PC-9 (cell line): ENCODE data around the gene RANGAP1. TPM values are rescaled to one million over a fixed set of nuclear protein-coding genes. Genes with fewer than 3 reads are reported as not detected.

Source experiments
- BruUV-seq: library from RNA; stranded (reverse); fragments of 400-500 nt; replicated peaks from 2 replicates; lab custom pipeline; 2021; lab: Mats Ljungman, UMichigan
- CTCF ChIA-PET: fragments of 300-600 bp; sonication (Branson Sonifier 250); formaldehyde crosslinking; loops from one replicate; lab custom pipeline; 2022; ENCODE audit warnings: antibody characterized with exemption; lab: Charles Lee
- POLR2A ChIA-PET: fragments of 300-600 bp; sonication (Branson Sonifier 250); formaldehyde crosslinking; loops from one replicate; lab custom pipeline; 2022; ENCODE audit warnings: antibody characterized with exemption; ENCODE audit not compliant: unreplicated experiment; lab: Charles Lee
- DNase-seq, 2 experiments: peaks; one replicate each; pipeline versions ENCODE4 v3.0.0 to v3.0.0-alpha.2; 2015 to 2022; ENCODE audit warnings: mixed read lengths in 1 of 2
- H2AFZ ChIP-seq: fragments of 200-600 bp; sonication (generic); 2 replicates; pipeline ENCODE4 v1.8.1; 2017; ENCODE audit warnings: antibody characterized with exemption
- H3F3A ChIP-seq: fragments of 200-600 bp; sonication (generic); 2 replicates; pipeline ENCODE4 v1.8.1; 2017; ENCODE audit warnings: antibody characterized with exemption, mild to moderate bottlenecking, low read depth; ENCODE audit not compliant: insufficient read depth
- H3K27ac ChIP-seq: fragments of 200-600 bp; sonication (generic); 2 replicates; pipeline ENCODE4 v1.6.1; 2016; ENCODE audit warnings: mixed run types
- H3K27me3 ChIP-seq: fragments of 200-600 bp; sonication (generic); 2 replicates; pipeline ENCODE4 v1.6.1; 2016; ENCODE audit warnings: low read depth, mixed run types; ENCODE audit not compliant: insufficient read depth
- H3K36me3 ChIP-seq: fragments of 200-600 bp; sonication (generic); 2 replicates; pipeline ENCODE4 v1.6.1; 2016; ENCODE audit warnings: low read depth, mixed run types
- H3K4me1 ChIP-seq: fragments of 200-600 bp; sonication (generic); replicated peaks from 2 replicates; pipeline ENCODE4 v1.6.1; 2016; ENCODE audit warnings: mixed run types; ENCODE audit not compliant: insufficient read depth
- H3K4me2 ChIP-seq: fragments of 200-600 bp; sonication (generic); 2 replicates; pipeline ENCODE4 v1.6.1; 2017; ENCODE audit warnings: mixed run types
- H3K4me3 ChIP-seq: fragments of 200-600 bp; sonication (generic); 2 replicates; pipeline ENCODE4 v1.6.1; 2016; ENCODE audit warnings: mixed run types
- H3K79me2 ChIP-seq: fragments of 200-600 bp; sonication (generic); 2 replicates; pipeline ENCODE4 v1.6.1; 2017; ENCODE audit warnings: low read depth, mixed run types
- H3K9me2 ChIP-seq: fragments of 200-600 bp; sonication (generic); 2 replicates; pipeline ENCODE4 v1.8.1; 2017; ENCODE audit warnings: mild to moderate bottlenecking; ENCODE audit not compliant: insufficient read depth
- H3K9me3 ChIP-seq: fragments of 200-600 bp; sonication (generic); 2 replicates; pipeline ENCODE4 v1.8.1; 2016; ENCODE audit warnings: low read depth; ENCODE audit not compliant: insufficient read depth
- H4K20me1 ChIP-seq: fragments of 200-600 bp; sonication (generic); 2 replicates; pipeline ENCODE4 v1.8.1; 2017; ENCODE audit not compliant: insufficient read depth
- EZH2 ChIP-seq: fragments of 200-600 bp; sonication (generic); IDR thresholded peaks from 2 replicates; pipeline ENCODE4 v1.8.0; 2017; ENCODE audit warnings: antibody characterized with exemption, low read depth
- intact Hi-C: fragments of 100-400 bp; cut with micrococcal nuclease; formaldehyde crosslinking; loops from one replicate; pipeline ENCODE4 v1.10.0; 2022; ENCODE audit not compliant: unreplicated experiment
- total RNA-seq: library from RNA; stranded (reverse); gene quantifications from 2 replicates; pipeline ENCODE4 v1.2.3, GENCODE V29; 2021
- TF ChIP-seq, protein P1 (sequence below): fragments of 200-600 bp; sonication (generic); conservative IDR thresholded peaks from 2 replicates; pipeline ENCODE4 v1.6.1; 2017; ENCODE audit warnings: mixed run types, antibody characterized with exemption, mild to moderate bottlenecking, moderate library complexity

The RANGAP1 gene
- total RNA-seq, 1 experiment from 2014 or later = 142 TPM

DNA sequence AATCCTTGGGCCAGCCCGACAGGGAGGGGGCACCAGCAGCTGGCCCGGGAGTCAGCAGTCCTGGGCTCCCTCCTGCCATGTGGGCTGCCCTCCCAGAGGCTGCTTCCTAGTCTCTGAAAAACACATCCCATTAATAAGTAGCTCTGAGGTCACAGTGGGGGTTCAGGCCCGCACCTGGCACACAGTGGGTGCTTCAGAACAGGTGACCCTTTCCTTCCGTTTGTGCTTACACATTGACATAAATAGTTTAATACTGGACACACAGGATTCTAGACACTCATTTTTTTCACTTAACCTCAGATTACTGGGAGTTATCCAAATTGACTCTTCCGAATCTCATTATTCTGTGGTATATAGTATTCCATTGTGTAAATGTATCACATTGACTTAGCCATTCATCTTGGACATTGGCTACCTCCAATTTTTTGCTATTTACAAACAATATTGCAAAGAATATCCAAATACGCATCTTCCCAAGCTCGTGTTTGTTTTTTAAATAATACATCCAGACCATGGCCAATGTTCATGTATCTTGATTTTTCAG is 44.8 kb downstream of the RANGAP1 start:
- intact Hi-C loops = no loop called here
- POLR2A ChIA-PET = no interaction called here

DNA sequence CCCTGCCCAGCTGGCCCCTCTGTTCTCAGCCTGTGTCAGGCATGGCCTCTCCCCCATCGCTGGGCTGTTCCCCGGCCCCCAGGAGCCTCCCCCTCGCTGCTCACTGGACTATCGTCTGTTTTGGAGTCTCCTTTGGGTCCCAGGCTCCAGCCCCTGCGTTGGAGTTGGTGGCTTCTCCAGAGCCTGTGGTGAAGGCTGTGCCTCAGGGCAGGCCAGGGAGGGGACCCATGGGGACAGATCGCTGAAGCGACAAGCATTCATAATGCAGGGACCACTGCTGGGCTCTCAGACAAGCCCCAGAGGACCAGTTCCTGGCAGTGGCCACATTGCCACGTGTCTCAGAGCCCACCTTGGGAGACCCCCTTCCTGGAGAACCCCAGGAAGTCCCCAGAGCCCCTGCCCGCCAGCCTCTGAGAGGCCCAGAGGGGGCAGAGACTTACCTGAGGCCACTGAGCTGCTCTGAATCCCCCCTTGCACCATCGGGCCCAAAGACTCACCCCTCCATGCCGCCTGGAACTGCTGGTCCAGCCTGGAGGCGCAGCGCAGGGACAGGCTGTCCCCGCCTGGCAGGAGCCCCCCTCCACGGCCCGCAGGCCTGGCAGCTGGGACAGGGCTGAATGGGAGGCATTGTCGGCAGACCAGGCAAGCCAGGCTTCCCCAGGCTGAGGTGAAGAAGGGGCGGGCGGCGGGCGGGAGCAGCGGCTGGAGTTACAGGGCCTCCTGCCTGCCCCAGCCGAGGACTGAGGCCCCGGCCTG is 45.4 kb downstream of the RANGAP1 start, which contains the start of gene CHADL:
CHADL (minus strand) TSS at position 555 of the 756 bp plus-strand sequence; CDS start at position 505, 50 bp downstream.
- H3K4me1 ChIP-seq = no peaks in the 10 kb centered on the region
- no peak within 1 kb of the TSS for H3K27ac ChIP-seq
- ChIA-PET POLR2A (no interaction called here), CTCF (no interaction called here)
- H3K27me3 ChIP-seq = no peaks in the 10 kb centered on the region
- H3K4me3 ChIP-seq = no peak within 1 kb of the TSS
- no peak within 1 kb of the TSS for H2AFZ ChIP-seq
- peaks cover 1% of the 10 kb centered on the region; the same call in 1 of the 2 replicates for H4K20me1 ChIP-seq
- no peaks in the 10 kb centered on the region for H3K9me3 ChIP-seq
- H3F3A ChIP-seq = peaks cover 46% of the 10 kb centered on the region
- H3K4me2 ChIP-seq = no peak within 1 kb of the TSS
- no TSS peak for BruUV-seq
- no peaks in the 10 kb centered on the region for H3K36me3 ChIP-seq
- no peaks in the 10 kb centered on the region for H3K79me2 ChIP-seq
- no peak for TF ChIP-seq EZH2
- TF ChIP-seq, protein P1, sequence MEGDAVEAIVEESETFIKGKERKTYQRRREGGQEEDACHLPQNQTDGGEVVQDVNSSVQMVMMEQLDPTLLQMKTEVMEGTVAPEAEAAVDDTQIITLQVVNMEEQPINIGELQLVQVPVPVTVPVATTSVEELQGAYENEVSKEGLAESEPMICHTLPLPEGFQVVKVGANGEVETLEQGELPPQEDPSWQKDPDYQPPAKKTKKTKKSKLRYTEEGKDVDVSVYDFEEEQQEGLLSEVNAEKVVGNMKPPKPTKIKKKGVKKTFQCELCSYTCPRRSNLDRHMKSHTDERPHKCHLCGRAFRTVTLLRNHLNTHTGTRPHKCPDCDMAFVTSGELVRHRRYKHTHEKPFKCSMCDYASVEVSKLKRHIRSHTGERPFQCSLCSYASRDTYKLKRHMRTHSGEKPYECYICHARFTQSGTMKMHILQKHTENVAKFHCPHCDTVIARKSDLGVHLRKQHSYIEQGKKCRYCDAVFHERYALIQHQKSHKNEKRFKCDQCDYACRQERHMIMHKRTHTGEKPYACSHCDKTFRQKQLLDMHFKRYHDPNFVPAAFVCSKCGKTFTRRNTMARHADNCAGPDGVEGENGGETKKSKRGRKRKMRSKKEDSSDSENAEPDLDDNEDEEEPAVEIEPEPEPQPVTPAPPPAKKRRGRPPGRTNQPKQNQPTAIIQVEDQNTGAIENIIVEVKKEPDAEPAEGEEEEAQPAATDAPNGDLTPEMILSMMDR = no peak
- intact Hi-C loops = no loop called here
- no peak for DNase-seq
- no peaks in the 10 kb centered on the region for H3K9me2 ChIP-seq

More for the DNA sequence above, 44.8 kb downstream of the RANGAP1 start:
- no TSS peak for BruUV-seq
- H3K27me3 ChIP-seq = no peaks in the 10 kb centered on the region
- CTCF ChIA-PET = no interaction called here
- H3K4me2 ChIP-seq = no peak overlapping the region
- H3F3A ChIP-seq = peaks cover 51% of the 10 kb centered on the region
- H3K4me1 ChIP-seq = no peaks in the 10 kb centered on the region
- DNase-seq = no peak
- no peak overlapping the region for H2AFZ ChIP-seq
- H3K4me3 ChIP-seq = no peak overlapping the region
- TF ChIP-seq, protein P1 = no peak
- no peak for TF ChIP-seq EZH2
- H4K20me1 ChIP-seq = peaks cover 5% of the 10 kb centered on the region; the same call in 1 of the 2 replicates
- H3K79me2 ChIP-seq = no peaks in the 10 kb centered on the region
- H3K9me3 ChIP-seq = no peaks in the 10 kb centered on the region
- no peaks in the 10 kb centered on the region for H3K36me3 ChIP-seq
- H3K9me2 ChIP-seq = no peaks in the 10 kb centered on the region
- no peak overlapping the region for H3K27ac ChIP-seq

DNA sequence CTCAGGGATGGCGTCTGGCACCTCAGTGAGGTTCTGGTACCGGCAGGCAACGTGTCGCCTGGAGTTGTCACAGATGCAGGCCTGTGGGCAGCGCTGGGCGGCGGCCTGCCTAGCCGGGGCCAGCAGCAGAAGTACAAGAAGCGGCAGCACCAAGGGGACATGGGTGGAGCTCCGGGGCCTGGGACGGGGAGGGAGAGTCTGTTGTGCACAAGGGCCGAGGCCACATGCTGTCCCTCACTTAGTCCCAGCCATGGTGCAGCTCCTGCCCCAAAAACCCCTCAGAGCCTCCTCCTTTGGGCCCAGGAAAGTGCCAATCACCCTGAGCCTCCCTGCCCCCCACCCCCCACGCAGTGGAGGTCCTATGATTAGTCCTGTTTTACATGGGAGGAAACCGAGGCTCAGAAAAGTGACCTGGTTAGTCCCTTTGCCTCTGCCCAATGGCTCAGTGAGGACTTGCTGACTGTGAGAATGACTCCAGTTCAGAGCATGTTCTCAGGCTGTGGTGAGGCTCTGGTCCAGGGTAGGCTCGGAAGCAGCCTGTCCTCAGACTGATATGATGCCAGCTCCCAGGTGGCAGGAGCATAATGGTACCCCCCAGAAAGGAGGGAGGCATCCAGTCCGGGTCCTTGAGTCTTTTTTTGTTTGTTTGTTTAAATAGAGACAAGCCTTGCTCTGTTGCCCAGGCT is 46.4 kb downstream of the RANGAP1 start:
- TF ChIP-seq, protein P1 = no peak
- no peak for TF ChIP-seq EZH2
- no peaks in the 10 kb centered on the region for H3K4me1 ChIP-seq
- H3F3A ChIP-seq = peaks cover 38% of the 10 kb centered on the region
- H3K4me2 ChIP-seq = no peak overlapping the region
- H3K4me3 ChIP-seq = no peak overlapping the region
- no peaks in the 10 kb centered on the region for H3K9me3 ChIP-seq
- CTCF ChIA-PET = no interaction called here
- no peaks in the 10 kb centered on the region for H3K36me3 ChIP-seq
- no peak overlapping the region for H3K27ac ChIP-seq
- intact Hi-C loops = no loop called here
- POLR2A ChIA-PET = no interaction called here
- no peaks in the 10 kb centered on the region for H3K9me2 ChIP-seq
- no peak overlapping the region for H2AFZ ChIP-seq
- H3K27me3 ChIP-seq = no peaks in the 10 kb centered on the region
- no peak for DNase-seq
- no peaks in the 10 kb centered on the region for H4K20me1 ChIP-seq
- no TSS peak for BruUV-seq
- H3K79me2 ChIP-seq = no peaks in the 10 kb centered on the region
